ENCODE measurements around the gene STOM. TPM values are rescaled to one million over a fixed set of nuclear protein-coding genes. Genes with fewer than 3 reads are reported as not detected.

The STOM gene
- total and polyA plus RNA-seq, 2 of the 8 experiments (the other 6 are each of a cell fraction or from before 2014, with no cell fraction given), result 25.2 to 60.4 TPM

DNA sequence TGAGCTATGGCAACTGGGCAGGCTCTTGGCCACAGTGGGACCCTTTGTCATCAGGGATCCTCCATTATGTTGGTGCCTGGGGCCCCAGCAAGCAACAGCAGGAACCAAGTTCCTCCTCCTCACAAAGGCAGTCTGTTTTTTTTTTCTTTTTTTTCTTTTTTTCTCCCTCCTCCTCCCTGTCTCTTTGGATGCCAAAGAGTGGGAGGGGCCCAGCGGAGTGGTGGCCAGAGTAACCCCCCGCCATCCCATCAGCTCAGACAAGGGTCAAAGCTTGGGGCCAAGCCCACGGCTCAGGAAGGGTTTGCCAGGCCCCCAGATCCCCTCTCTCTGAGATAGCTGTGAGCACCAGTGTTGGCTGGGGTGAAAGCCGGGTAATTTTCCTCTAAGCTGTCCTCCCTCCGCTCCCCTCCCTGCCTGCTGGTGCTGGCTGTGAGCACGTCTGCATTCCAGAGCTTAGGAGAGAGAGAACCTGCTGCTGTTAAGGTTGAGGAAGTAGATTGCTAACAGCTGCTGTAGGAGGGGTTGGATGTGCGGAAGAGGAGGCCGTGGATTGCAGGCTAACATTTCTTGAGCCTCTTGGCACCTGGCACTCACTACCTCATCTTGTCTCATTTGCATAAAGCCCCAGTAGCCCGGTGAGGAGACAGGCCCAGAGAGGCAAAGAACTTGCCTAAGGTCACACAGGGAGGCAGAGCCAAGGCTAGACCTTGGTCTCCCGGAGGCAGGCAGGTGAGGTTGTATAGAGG, 80.9 kb downstream of the STOM start (continued):
- TF ChIP-seq, protein P1, sequence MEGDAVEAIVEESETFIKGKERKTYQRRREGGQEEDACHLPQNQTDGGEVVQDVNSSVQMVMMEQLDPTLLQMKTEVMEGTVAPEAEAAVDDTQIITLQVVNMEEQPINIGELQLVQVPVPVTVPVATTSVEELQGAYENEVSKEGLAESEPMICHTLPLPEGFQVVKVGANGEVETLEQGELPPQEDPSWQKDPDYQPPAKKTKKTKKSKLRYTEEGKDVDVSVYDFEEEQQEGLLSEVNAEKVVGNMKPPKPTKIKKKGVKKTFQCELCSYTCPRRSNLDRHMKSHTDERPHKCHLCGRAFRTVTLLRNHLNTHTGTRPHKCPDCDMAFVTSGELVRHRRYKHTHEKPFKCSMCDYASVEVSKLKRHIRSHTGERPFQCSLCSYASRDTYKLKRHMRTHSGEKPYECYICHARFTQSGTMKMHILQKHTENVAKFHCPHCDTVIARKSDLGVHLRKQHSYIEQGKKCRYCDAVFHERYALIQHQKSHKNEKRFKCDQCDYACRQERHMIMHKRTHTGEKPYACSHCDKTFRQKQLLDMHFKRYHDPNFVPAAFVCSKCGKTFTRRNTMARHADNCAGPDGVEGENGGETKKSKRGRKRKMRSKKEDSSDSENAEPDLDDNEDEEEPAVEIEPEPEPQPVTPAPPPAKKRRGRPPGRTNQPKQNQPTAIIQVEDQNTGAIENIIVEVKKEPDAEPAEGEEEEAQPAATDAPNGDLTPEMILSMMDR (IDR thresholded peaks at IDR 0.05; ENCODE audit: control extremely low read depth in 1 of 3, insufficient read depth in 1 of 3, low read depth in 1 of 3, low read length in 3 of 3), result no peak
- no peak for TF ChIP-seq NRF1 (IDR thresholded peaks at IDR 0.05; ENCODE audit: low read depth, low read length)
- no peak for TF ChIP-seq EP300 (IDR thresholded peaks at IDR 0.05; ENCODE audit: borderline replicate concordance in 1 of 2, low read depth in 2 of 2, low read length in 2 of 2)
- no peak for TF ChIP-seq POLR2A (IDR thresholded peaks at IDR 0.05; ENCODE audit: control extremely low read depth in 1 of 2, low read depth in 2 of 2, low read length in 2 of 2)
- no peak for TF ChIP-seq GABPA (IDR thresholded peaks at IDR 0.05; ENCODE audit: borderline replicate concordance, insufficient read depth, low read length)
- TF ChIP-seq HDAC2 (IDR thresholded peaks at IDR 0.05; ENCODE audit: borderline replicate concordance in 1 of 2, low read depth in 2 of 2, low read length in 2 of 2), result 0 out of 4 replicates have a peak, but pooled peaks of 1 of the 2 experiments have one; percentile 69
- TF ChIP-seq SUZ12 (IDR thresholded peaks at IDR 0.05; ENCODE audit: low read length), result no peak
- TF ChIP-seq CBX8 (IDR thresholded peaks at IDR 0.05; ENCODE audit: borderline replicate concordance, low read depth, low read length), result no peak
- TF ChIP-seq PHF8 (conservative IDR thresholded peaks at IDR 0.05; ENCODE audit: low read depth, low read length), result no peak
- TF ChIP-seq BACH1 (IDR thresholded peaks at IDR 0.05; ENCODE audit: low read length), result no peak
- no peak for TF ChIP-seq JUN (IDR thresholded peaks at IDR 0.05; ENCODE audit: low read depth, low read length)
- no peak for TF ChIP-seq CREB1 (IDR thresholded peaks at IDR 0.05)
- TF ChIP-seq ATF2 (IDR thresholded peaks at IDR 0.05; ENCODE audit: low read length), result no peak; the same call in 1 of the 2 replicates
- no peak for TF ChIP-seq SP4 (IDR thresholded peaks at IDR 0.05; ENCODE audit: low read length)
- TF ChIP-seq TBP (IDR thresholded peaks at IDR 0.05; ENCODE audit: low read depth, low read length), result no peak
- no peak for TF ChIP-seq MAX (IDR thresholded peaks at IDR 0.05)
- no peak; the same call in 1 of the 2 replicates for TF ChIP-seq RBBP5 (IDR thresholded peaks at IDR 0.05; ENCODE audit: borderline replicate concordance, low read depth, low read length)
- TF ChIP-seq JUND (IDR thresholded peaks at IDR 0.05; ENCODE audit: low read length), result no peak
- TF ChIP-seq CEBPB (IDR thresholded peaks at IDR 0.05; ENCODE audit: low read depth, low read length), result no peak
- peak; percentile 64 for TF ChIP-seq ASH2L (IDR thresholded peaks at IDR 0.05; ENCODE audit: low read length)
- TF ChIP-seq YY1 (IDR thresholded peaks at IDR 0.05; ENCODE audit: low read depth, low read length), result no peak
